BJ (cell line): ENCODE measurements around the gene KRT86. TPM values are rescaled to one million over a fixed set of nuclear protein-coding genes. Genes with fewer than 3 reads are reported as not detected.
"Not testable (repeated sequence)": the region's sequence is repeated elsewhere in the genome, so short reads cannot be mapped to it uniquely, and the experiment has no call there.

ENCODE experiments used
- CTCF ChIA-PET: fragments of 350-600 bp; formaldehyde crosslinking; extraction: SDS; loops from one replicate; lab custom pipeline; 2021; ENCODE audit warnings: antibody characterized with exemption, inconsistent platforms; lab: Yijun Ruan, JAX
- POLR2A ChIA-PET: fragments of 300-600 bp; sonication (Branson Sonifier 250); formaldehyde crosslinking; extraction: SDS; loops from one replicate; lab custom pipeline; 2021; ENCODE audit warnings: antibody characterized with exemption; lab: Charles Lee
- DNase-seq: peaks from one replicate; pipeline ENCODE4 v3.0.0-alpha.2; 2011; ENCODE audit warnings: low read depth
- H3K27me3 ChIP-seq: 2 replicates; pipeline ENCODE4 v1.6.0; 2011; ENCODE audit warnings: low read length; ENCODE audit not compliant: control insufficient read depth, insufficient read depth
- H3K36me3 ChIP-seq: 2 replicates; pipeline ENCODE4 v1.5.1; 2011; ENCODE audit warnings: low read length; ENCODE audit not compliant: control insufficient read depth, insufficient read depth
- H3K4me3 ChIP-seq: 2 replicates; pipeline ENCODE4 v1.5.1; 2011; ENCODE audit warnings: low read depth, mild to moderate bottlenecking, control low read depth, low read length
- CTCF ChIP-seq: IDR thresholded peaks from 2 replicates; pipeline ENCODE4 v1.5.1; 2011; ENCODE audit warnings: low read depth, mild to moderate bottlenecking, control low read depth, inconsistent platforms, low read length, moderate library complexity; ENCODE audit not compliant: insufficient read depth
- polyA plus RNA-seq: library from polyadenylated mRNA; depleted of rRNA; stranded (reverse); fragments of >200 nt; gene quantifications from 2 replicates; pipeline ENCODE4 v1.2.3, GENCODE V29; 2011

The KRT86 gene
- polyA plus RNA-seq, 1 experiment: 2.5 TPM

- no peak for DNase-seq
- no peak for TF ChIP-seq CTCF
- ChIA-PET CTCF (interaction anchor here (1.0 kb wide), 1 partner anchor 40 kb away, joined by 5 read pairs; no protein-coding TSS in a partner anchor), POLR2A (no interaction called here)
- Histone ChIP-seq H3K36me3 (no peaks in the 10 kb centered on the region), H3K4me3 (no peak overlapping the region), H3K27me3 (no peaks in the 10 kb centered on the region)
Measured at GRCh38 chr12:52238916-52239646, 35.4 kb upstream of the KRT86 start.

GRCh38 chr12:52239767-52240166 is 34.7 kb upstream of the KRT86 start:
- no peak for DNase-seq
- ChIA-PET CTCF (no interaction called here), POLR2A (no interaction called here)
- H3K4me3 ChIP-seq: no peak overlapping the region
- TF ChIP-seq CTCF: no peak
- no peaks in the 10 kb centered on the region for H3K27me3 ChIP-seq
- no peaks in the 10 kb centered on the region for H3K36me3 ChIP-seq

- DNase-seq, CTCF ChIA-PET, H3K36me3 ChIP-seq, H3K4me3 ChIP-seq, POLR2A ChIA-PET, H3K27me3 ChIP-seq: not testable (repeated sequence)
Measured at GRCh38 chr12:52240247-52240646, 34.2 kb upstream of the KRT86 start.

- no peak overlapping the region for H3K4me3 ChIP-seq
- ChIA-PET CTCF (interaction anchor here (1.5 kb wide), 1 partner anchor 38 kb away, joined by 9 read pairs; no protein-coding TSS in a partner anchor), POLR2A (no interaction called here)
- TF ChIP-seq CTCF: no peak
- no peak for DNase-seq
- H3K36me3 ChIP-seq: no peaks in the 10 kb centered on the region
- no peaks in the 10 kb centered on the region for H3K27me3 ChIP-seq
Measured at GRCh38 chr12:52241205-52241842, 33.1 kb upstream of the KRT86 start.

GRCh38 chr12:52242442-52243258 is 31.8 kb upstream of the KRT86 start:
- ChIA-PET POLR2A (no interaction called here), CTCF (interaction anchor here (1.5 to 3.3 kb wide), 4 partner anchors 10 to 65 kb away, joined by 5 to 19 read pairs (median 8); partner anchors contain the start of gene KRT7)
- Histone ChIP-seq H3K36me3 (no peaks in the 10 kb centered on the region), H3K27me3 (no peaks in the 10 kb centered on the region), H3K4me3 (no peak overlapping the region)
- no peak for TF ChIP-seq CTCF
- DNase-seq: no peak
